Naive thymus-derived CD8-positive, alpha-beta T cell (primary cell): ENCODE measurements around the gene TMEM198. TPM values are rescaled to one million over a fixed set of nuclear protein-coding genes. Genes with fewer than 3 reads are reported as not detected.
A peak's percentile ranks its signal among the peaks of the same experiment; 100 is the strongest.

Source experiments
- ATAC-seq, 2 donors: fragments of 150-1000 bp; cut with Tn5 transposase in 1 of 2; sonication (Bioruptor Pico), chemical (Tn5 transposase) in 1 of 2; 1 replicate in 1 of 2; 2 replicates in 1 of 2; pipeline ENCODE4 v1.10.0; 2021; ENCODE audit warnings: mild to moderate bottlenecking in 2 of 2, moderate library complexity in 2 of 2
- POLR2A ChIA-PET: fragments of 350-600 bp; sonication (Branson Sonifier 250); formaldehyde crosslinking; loops from one replicate; lab custom pipeline; 2021; ENCODE audit warnings: antibody characterized with exemption; lab: Charles Lee
- DNase-seq, 10 donors: peaks; one replicate each; pipeline versions ENCODE4 v3.0.0 to v3.0.0-alpha.2; 2020 to 2022
- H3K27ac Mint-ChIP-seq, 10 donors: one replicate each; pipeline ENCODE4 v1.8.0; 2020 to 2022; ENCODE audit warnings: mild to moderate bottlenecking in 10 of 10, mixed read lengths in 10 of 10, moderate library complexity in 4 of 10, inconsistent platforms in 1 of 10
- H3K27me3 Mint-ChIP-seq, 5 donors: one replicate each; pipeline ENCODE4 v1.8.0; 2021 to 2022; ENCODE audit warnings: mixed read lengths in 5 of 5
- H3K36me3 Mint-ChIP-seq, 3 donors: one replicate each; pipeline ENCODE4 v1.8.0; 2020 to 2022; ENCODE audit warnings: mixed read lengths in 3 of 3, mild to moderate bottlenecking in 2 of 3, inconsistent platforms in 1 of 3
- H3K4me1 Mint-ChIP-seq, 4 donors: one replicate each; pipeline ENCODE4 v1.8.0; 2021 to 2022; ENCODE audit warnings: mixed read lengths in 4 of 4
- H3K4me3 Mint-ChIP-seq, 10 donors: one replicate each; pipeline ENCODE4 v1.8.0; 2020 to 2022; ENCODE audit warnings: mild to moderate bottlenecking in 10 of 10, mixed read lengths in 10 of 10, moderate library complexity in 6 of 10, inconsistent platforms in 1 of 10
- H3K9me3 Mint-ChIP-seq, 9 donors: one replicate each; pipeline ENCODE4 v1.8.0; 2020 to 2022; ENCODE audit warnings: mixed read lengths in 9 of 9, mild to moderate bottlenecking in 3 of 9, inconsistent platforms in 1 of 9, moderate library complexity in 1 of 9
- polyA plus RNA-seq, 3 donors: library from polyadenylated mRNA; unstranded; fragments of 300-500 nt; fragmentation: Illumina TruSeq; gene quantifications; one replicate each; pipeline ENCODE4 v1.2.3, GENCODE V29; 2021
- total RNA-seq, 8 experiments: library from RNA in 2 of 8; stranded (reverse) in 2 of 8; gene quantifications; one replicate each; pipeline ENCODE4 v1.2.3 and lab custom pipeline; 2021 to 2026

Gene TMEM198
- total and polyA plus RNA-seq, 5 experiments from 2014 or later, result 0.21 to 0.49 (median 0.36) TPM; not detected in 2

- H3K27me3 Mint-ChIP-seq, result peaks cover 20 to 55% (median 31%) of the 10 kb centered on the region in 5 donors
- no peak overlapping the region for H3K27ac Mint-ChIP-seq
- no peak for DNase-seq
- no peaks in the 10 kb centered on the region for H3K9me3 Mint-ChIP-seq
- peak overlapping the region; percentile 11 to 84 (median 64) for H3K4me3 Mint-ChIP-seq
- no peak for ATAC-seq
- H3K36me3 Mint-ChIP-seq, result no peaks in the 10 kb centered on the region
- POLR2A ChIA-PET, result no interaction called here
- H3K4me1 Mint-ChIP-seq, result peaks cover 7 to 16% (median 11%) of the 10 kb centered on the region in 4 donors
Observed at GRCh38 chr2:219553463-219553963, 9.7 kb downstream of the TMEM198 start.

- H3K27ac Mint-ChIP-seq, result no peak overlapping the region
- no peak for ATAC-seq
- H3K36me3 Mint-ChIP-seq, result no peaks in the 10 kb centered on the region
- H3K4me3 Mint-ChIP-seq, result peak overlapping the region in 2 of 10 donors; percentile 22 to 41
- no peak for DNase-seq
- no peaks in the 10 kb centered on the region for H3K9me3 Mint-ChIP-seq
- H3K27me3 Mint-ChIP-seq, result peaks cover 17 to 57% (median 30%) of the 10 kb centered on the region in 5 donors
- H3K4me1 Mint-ChIP-seq, result peaks cover 7 to 16% (median 11%) of the 10 kb centered on the region in 4 donors
- POLR2A ChIA-PET, result no interaction called here
Observed at GRCh38 chr2:219554350-219554749, 10.5 kb downstream of the TMEM198 start.

GRCh38 chr2:219555956-219556355, 12.1 kb downstream of the TMEM198 start:
- ATAC-seq (no peak), DNase-seq (peak in 1 of 10 donors; percentile 50)
- no peaks in the 10 kb centered on the region for H3K9me3 Mint-ChIP-seq
- H3K27me3 Mint-ChIP-seq, result peaks cover 16 to 55% (median 32%) of the 10 kb centered on the region in 5 donors
- POLR2A ChIA-PET, result no interaction called here
- H3K4me1 Mint-ChIP-seq, result peaks cover 5 to 13% (median 11%) of the 10 kb centered on the region in 4 donors
- H3K4me3 Mint-ChIP-seq, result no peak overlapping the region
- H3K27ac Mint-ChIP-seq, result no peak overlapping the region
- no peaks in the 10 kb centered on the region for H3K36me3 Mint-ChIP-seq

GRCh38 chr2:219556413-219556812, 12.6 kb downstream of the TMEM198 start:
- H3K27ac Mint-ChIP-seq, result no peak overlapping the region
- no peak for ATAC-seq
- peaks cover 14 to 55% (median 31%) of the 10 kb centered on the region in 5 donors for H3K27me3 Mint-ChIP-seq
- POLR2A ChIA-PET, result no interaction called here
- no peaks in the 10 kb centered on the region for H3K36me3 Mint-ChIP-seq
- H3K9me3 Mint-ChIP-seq, result no peaks in the 10 kb centered on the region
- DNase-seq, result no peak
- H3K4me1 Mint-ChIP-seq, result peaks cover 4 to 10% (median 10%) of the 10 kb centered on the region in 4 donors
- no peak overlapping the region for H3K4me3 Mint-ChIP-seq

- Mint-ChIP-seq H3K36me3 (no peaks in the 10 kb centered on the region), H3K27me3 (peaks cover 12 to 50% (median 25%) of the 10 kb centered on the region in 5 donors), H3K4me1 (peaks cover under 1 to 8% (median 3%) of the 10 kb centered on the region in 4 donors), H3K9me3 (no peaks in the 10 kb centered on the region), H3K4me3 (no peak overlapping the region), H3K27ac (no peak overlapping the region)
- DNase-seq, result no peak
- POLR2A ChIA-PET, result interaction anchor here (1.3 kb wide), 1 partner anchor 40 kb away, joined by 3 read pairs; no protein-coding TSS in a partner anchor
- ATAC-seq, result no peak
Observed at GRCh38 chr2:219557320-219557719, 13.5 kb downstream of the TMEM198 start.

DNA sequence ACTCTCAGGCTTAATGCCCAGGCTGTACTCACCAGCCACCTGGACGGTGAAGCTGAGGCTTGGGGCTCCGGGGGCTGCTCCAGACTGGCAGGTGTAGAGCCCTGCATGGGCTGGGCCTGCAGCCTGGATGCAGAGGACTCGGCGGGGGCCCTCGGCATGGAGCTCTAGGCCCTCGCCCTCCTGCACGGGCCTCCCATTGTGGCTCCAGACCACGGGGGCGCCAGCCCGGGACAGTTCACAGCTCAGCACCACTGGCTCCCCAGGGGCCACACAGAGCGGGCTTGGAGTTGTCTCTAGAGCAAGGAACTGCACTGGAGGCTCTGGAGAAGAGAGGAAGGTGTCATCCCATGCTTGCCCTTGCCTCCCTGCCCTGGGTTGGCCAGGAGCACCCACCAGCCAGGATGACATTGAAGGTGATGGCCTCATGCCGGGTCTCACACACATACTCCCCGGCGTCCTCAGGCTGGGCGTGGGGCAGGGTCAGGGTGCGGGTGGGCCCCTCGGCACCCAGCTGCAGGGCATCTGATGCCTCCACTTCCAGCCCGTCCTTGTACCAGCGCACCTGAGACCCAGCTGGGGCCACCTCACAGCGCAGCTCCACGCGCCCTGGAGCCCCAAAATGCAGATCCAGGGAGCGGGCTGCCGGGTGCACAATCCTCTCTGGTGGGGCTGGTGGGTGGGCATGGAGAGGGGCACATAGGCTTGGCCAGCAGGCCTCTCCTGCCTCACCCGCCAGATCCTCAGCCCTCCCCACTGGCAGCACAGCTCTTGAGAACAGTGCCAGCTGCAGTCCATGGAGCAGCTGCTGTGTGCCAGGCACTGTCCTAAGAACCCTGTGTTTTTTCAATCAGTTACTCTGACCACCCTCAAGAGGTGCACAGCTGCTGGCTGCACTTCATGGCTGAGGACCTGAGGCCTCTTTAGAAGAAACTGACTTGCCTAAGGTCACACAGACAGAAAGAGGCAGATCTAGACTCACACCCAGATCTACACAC, 14.3 kb downstream of the TMEM198 start:
- H3K9me3 Mint-ChIP-seq, result no peaks in the 10 kb centered on the region
- peaks cover 12 to 58% (median 25%) of the 10 kb centered on the region in 5 donors for H3K27me3 Mint-ChIP-seq
- no peaks in the 10 kb centered on the region for H3K36me3 Mint-ChIP-seq
- DNase-seq, result no peak
- POLR2A ChIA-PET, result interaction anchor here (1.3 kb wide), 1 partner anchor 39 kb away, joined by 3 read pairs; no protein-coding TSS in a partner anchor
- H3K4me1 Mint-ChIP-seq, result peaks cover 0 to 7% (median 3%) of the 10 kb centered on the region in 4 donors
- H3K4me3 Mint-ChIP-seq, result no peak overlapping the region
- no peak for ATAC-seq
- H3K27ac Mint-ChIP-seq, result no peak overlapping the region

DNA sequence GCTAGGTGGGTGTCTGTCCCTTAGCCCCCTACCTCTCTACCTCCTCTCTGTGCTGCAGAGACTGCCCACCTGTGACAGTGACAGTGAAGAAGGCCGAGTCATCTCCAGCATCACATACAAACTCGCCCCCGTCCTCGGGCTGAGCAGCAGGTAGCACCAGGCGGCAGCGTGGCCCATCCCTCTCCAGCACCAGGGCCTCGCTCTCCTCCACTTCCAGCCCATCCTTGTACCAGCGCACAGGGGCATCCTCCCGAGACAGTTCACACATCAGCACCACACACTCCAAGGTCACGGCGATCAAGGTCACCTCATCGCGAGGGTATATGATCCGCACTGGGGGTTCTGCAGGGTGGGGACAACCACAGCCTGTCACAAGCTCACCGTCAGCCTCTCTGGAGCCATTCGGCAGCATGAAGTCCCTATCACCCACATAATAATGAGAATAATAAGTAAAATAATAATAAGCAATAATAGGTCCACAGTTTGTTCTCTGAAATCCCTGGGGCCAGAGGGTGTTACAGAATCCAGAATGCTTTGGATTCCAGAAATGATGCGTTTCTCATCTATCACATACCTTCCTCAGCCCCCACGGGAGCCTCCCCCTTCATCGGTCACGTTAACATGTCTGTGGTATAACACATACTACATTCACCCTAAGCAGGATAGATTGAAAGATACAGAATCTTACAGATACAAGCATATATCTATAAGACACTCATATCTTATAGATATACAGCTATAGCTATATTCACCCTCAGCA, 15.5 kb downstream of the TMEM198 start:
- Mint-ChIP-seq H3K9me3 (no peaks in the 10 kb centered on the region), H3K27me3 (peaks cover 6 to 58% (median 15%) of the 10 kb centered on the region in 5 donors), H3K4me1 (peaks cover 0 to under 1% (median 0%) of the 10 kb centered on the region in 4 donors), H3K36me3 (no peaks in the 10 kb centered on the region), H3K4me3 (no peak overlapping the region), H3K27ac (no peak overlapping the region)
- DNase-seq (no peak), ATAC-seq (no peak)
- POLR2A ChIA-PET, result interaction anchor here (2.1 kb wide), 1 partner anchor 8 kb away, joined by 4 read pairs; no protein-coding TSS in a partner anchor

DNA sequence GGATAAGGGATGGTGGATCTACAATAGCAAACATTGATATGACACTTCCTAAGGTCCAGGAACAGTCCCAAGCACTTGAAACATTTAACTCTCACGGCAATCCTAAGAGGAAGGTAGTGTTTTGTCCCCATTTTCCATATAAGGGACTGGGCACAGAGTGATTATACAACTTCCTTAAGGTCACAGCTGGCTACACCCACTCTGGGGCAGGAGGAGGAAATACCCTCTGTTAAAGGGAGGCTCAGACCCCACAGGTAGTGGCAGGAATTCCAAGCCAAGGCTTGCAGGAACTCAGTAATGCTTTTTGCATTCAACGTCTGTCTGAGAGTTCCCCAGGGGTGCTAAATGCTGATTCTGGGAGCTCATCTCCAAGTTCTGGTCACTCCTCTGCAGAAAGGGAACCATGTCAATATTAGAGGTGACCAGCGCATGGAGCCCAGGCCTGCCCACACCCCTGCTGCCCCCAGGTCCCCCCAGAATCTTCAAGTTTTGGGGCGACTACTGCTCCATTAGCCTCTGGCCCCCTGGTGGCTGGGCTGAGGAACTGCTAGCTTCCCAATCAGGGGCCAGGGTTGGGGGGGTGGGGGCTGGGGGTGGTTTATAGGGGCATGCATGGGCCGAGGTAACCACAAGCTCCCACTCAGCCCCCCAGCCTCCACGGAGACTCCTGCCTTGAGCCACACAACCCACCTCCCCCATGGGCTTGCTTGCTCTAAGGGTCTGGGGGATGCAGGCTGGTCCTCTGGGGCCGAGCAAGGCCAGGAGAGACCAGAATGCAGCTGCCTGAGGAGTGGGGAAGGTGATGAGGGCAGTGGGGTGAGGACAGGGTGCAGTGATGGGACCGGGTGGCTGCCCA, 16.4 kb downstream of the TMEM198 start:
- Mint-ChIP-seq H3K4me1 (peaks cover 0 to 2% (median 0%) of the 10 kb centered on the region in 4 donors), H3K27me3 (peaks cover 9 to 56% (median 11%) of the 10 kb centered on the region in 5 donors), H3K36me3 (no peaks in the 10 kb centered on the region), H3K27ac (no peak overlapping the region), H3K4me3 (no peak overlapping the region), H3K9me3 (no peaks in the 10 kb centered on the region)
- DNase-seq (peak in 5 of 10 donors; percentile 17 to 40 (median 36)), ATAC-seq (peak; percentile 61 to 66)
- POLR2A ChIA-PET, result interaction anchor here (1.0 to 2.1 kb wide), 2 partner anchors 9 to 18 kb away, joined by 3 to 4 read pairs; no protein-coding TSS in a partner anchor

GRCh38 chr2:219560893-219561178, 17.0 kb downstream of the TMEM198 start:
- Mint-ChIP-seq H3K4me1 (peaks cover 0 to 2% (median 0%) of the 10 kb centered on the region in 4 donors), H3K4me3 (no peak overlapping the region), H3K27ac (no peak overlapping the region), H3K36me3 (no peaks in the 10 kb centered on the region), H3K27me3 (peaks cover 9 to 56% (median 11%) of the 10 kb centered on the region in 5 donors), H3K9me3 (no peaks in the 10 kb centered on the region)
- ATAC-seq (no peak), DNase-seq (no peak)
- POLR2A ChIA-PET, result interaction anchor here (1.0 to 2.1 kb wide), 2 partner anchors 9 to 18 kb away, joined by 3 to 4 read pairs; no protein-coding TSS in a partner anchor

GRCh38 chr2:219561179-219562048, 17.6 kb downstream of the TMEM198 start:
- POLR2A ChIA-PET, result interaction anchor here (1.4 to 2.1 kb wide), 2 partner anchors 10 kb away, joined by 3 to 4 read pairs; no protein-coding TSS in a partner anchor
- Mint-ChIP-seq H3K4me1 (peaks cover 0 to 2% (median 0%) of the 10 kb centered on the region in 4 donors), H3K36me3 (no peaks in the 10 kb centered on the region), H3K4me3 (no peak overlapping the region), H3K9me3 (no peaks in the 10 kb centered on the region), H3K27ac (peak overlapping the region in 1 of 10 donors; percentile 51), H3K27me3 (peaks cover 9 to 56% (median 13%) of the 10 kb centered on the region in 5 donors)
- ATAC-seq (no peak), DNase-seq (no peak)
